ENCODE results near the gene LMBR1L. TPM values are rescaled to one million over a fixed set of nuclear protein-coding genes. Genes with fewer than 3 reads are reported as not detected.

Gene LMBR1L
- total RNA-seq, 2 donors from 2014 or later = 14.6 to 19.2 TPM

GRCh38 chr12:49059299-49060171 lies 51.1 kb downstream of the LMBR1L start:
- Histone ChIP-seq H3K27ac (peak overlapping the region; percentile 95 to 98), H3K4me1 (peaks cover 0 to 51% of the 10 kb centered on the region in 2 donors), H3K9me3 (no peaks in the 10 kb centered on the region), H3K36me3 (peaks cover 6% of the 10 kb centered on the region), H3K27me3 (no peaks in the 10 kb centered on the region), H3K4me3 (peak overlapping the region; percentile 83 to 92)
- no peak for DNase-seq (ENCODE audit: low spot score)
- TF ChIP-seq, protein P1, sequence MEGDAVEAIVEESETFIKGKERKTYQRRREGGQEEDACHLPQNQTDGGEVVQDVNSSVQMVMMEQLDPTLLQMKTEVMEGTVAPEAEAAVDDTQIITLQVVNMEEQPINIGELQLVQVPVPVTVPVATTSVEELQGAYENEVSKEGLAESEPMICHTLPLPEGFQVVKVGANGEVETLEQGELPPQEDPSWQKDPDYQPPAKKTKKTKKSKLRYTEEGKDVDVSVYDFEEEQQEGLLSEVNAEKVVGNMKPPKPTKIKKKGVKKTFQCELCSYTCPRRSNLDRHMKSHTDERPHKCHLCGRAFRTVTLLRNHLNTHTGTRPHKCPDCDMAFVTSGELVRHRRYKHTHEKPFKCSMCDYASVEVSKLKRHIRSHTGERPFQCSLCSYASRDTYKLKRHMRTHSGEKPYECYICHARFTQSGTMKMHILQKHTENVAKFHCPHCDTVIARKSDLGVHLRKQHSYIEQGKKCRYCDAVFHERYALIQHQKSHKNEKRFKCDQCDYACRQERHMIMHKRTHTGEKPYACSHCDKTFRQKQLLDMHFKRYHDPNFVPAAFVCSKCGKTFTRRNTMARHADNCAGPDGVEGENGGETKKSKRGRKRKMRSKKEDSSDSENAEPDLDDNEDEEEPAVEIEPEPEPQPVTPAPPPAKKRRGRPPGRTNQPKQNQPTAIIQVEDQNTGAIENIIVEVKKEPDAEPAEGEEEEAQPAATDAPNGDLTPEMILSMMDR (IDR thresholded peaks at IDR 0.05) = no peak

DNA sequence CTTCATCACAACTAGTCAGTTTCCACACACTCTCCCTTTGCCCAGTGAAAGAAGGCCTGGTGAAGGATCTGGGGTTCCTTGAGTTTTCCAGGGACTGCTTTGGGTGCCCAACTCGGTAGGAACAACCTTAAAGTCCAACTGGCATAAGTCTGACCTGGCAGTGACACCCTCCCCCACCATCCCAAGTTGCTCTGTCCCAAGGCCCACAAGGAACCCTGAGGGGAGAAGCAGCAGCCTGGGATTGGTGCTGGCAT lies 51.7 kb downstream of the LMBR1L start:
- Histone ChIP-seq H3K4me1 (peaks cover 0 to 51% of the 10 kb centered on the region in 2 donors), H3K27ac (peak overlapping the region; percentile 95 to 98)

GRCh38 chr12:49058366-49059044 lies 52.1 kb downstream of the LMBR1L start:
- peak overlapping the region; percentile 95 to 98 for H3K27ac ChIP-seq
- no peaks in the 10 kb centered on the region for H3K27me3 ChIP-seq
- H3K36me3 ChIP-seq = peaks cover 16% of the 10 kb centered on the region
- H3K4me1 ChIP-seq = peaks cover 0 to 51% of the 10 kb centered on the region in 2 donors
- peak overlapping the region; percentile 83 to 92 for H3K4me3 ChIP-seq
- TF ChIP-seq, protein P1 (IDR thresholded peaks at IDR 0.05) = no peak
- DNase-seq (ENCODE audit: low spot score) = no peak
- H3K9me3 ChIP-seq = no peaks in the 10 kb centered on the region

More for the DNA sequence above, 51.7 kb downstream of the LMBR1L start:
- H3K36me3 ChIP-seq = peaks cover 11% of the 10 kb centered on the region
- no peaks in the 10 kb centered on the region for H3K9me3 ChIP-seq
- peak overlapping the region; percentile 83 to 92 for H3K4me3 ChIP-seq
- TF ChIP-seq, protein P1 (IDR thresholded peaks at IDR 0.05) = no peak
- H3K27me3 ChIP-seq = no peaks in the 10 kb centered on the region
- DNase-seq (ENCODE audit: low spot score) = no peak

DNA sequence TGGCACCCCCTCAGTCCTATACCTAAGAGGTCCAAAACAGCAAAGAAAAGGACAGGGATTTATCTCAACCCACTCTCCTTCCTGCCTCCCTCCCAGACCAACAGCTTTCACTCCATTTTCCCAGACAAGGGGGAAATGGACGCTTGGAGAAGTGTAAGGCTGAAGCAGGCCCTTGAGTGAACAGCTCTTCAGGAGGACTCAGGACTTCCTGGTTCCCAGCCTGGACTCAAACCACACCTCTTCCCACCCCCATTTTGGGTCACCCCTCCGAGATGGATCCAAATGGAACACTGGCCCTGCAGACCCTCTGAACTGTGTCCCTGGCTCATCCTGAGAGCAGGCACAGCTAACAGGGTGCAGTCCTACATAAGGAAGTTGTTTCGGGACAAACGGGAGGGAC lies 52.8 kb downstream of the LMBR1L start:
- Histone ChIP-seq H3K9me3 (no peaks in the 10 kb centered on the region), H3K4me1 (peaks cover 0 to 51% of the 10 kb centered on the region in 2 donors), H3K4me3 (peak overlapping the region; percentile 83 to 92), H3K36me3 (peaks cover 22% of the 10 kb centered on the region), H3K27me3 (no peaks in the 10 kb centered on the region), H3K27ac (peak overlapping the region in 1 of 2 donors; percentile 98)
- no peak for DNase-seq (ENCODE audit: low spot score)
- TF ChIP-seq, protein P1 (IDR thresholded peaks at IDR 0.05) = no peak

- H3K36me3 ChIP-seq = peaks cover 39% of the 10 kb centered on the region
- H3K9me3 ChIP-seq = no peaks in the 10 kb centered on the region
- no peaks in the 10 kb centered on the region for H3K27me3 ChIP-seq
- TF ChIP-seq, protein P1 (IDR thresholded peaks at IDR 0.05) = no peak
- peak overlapping the region in 1 of 2 donors; percentile 17 for H3K4me3 ChIP-seq
- H3K27ac ChIP-seq = peak overlapping the region; percentile 27 to 54
- DNase-seq (ENCODE audit: low spot score) = peak; percentile 77
- peaks cover 0 to 44% of the 10 kb centered on the region in 2 donors for H3K4me1 ChIP-seq
Measured at GRCh38 chr12:49055978-49056754, 54.5 kb downstream of the LMBR1L start.

All from right atrium auricular region (tissue), 2 donors.